GM18498 (cell line): Measurements from ENCODE around the gene CYBB.

Source experiments
- ATAC-seq: cut with Tn5 transposase; IDR thresholded peaks from one replicate; pipeline ENCODE4 v1.9.1; 2021; ENCODE audit warnings: mild to moderate bottlenecking, moderate library complexity; ENCODE audit not compliant: unreplicated experiment

CYBB gene

DNA sequence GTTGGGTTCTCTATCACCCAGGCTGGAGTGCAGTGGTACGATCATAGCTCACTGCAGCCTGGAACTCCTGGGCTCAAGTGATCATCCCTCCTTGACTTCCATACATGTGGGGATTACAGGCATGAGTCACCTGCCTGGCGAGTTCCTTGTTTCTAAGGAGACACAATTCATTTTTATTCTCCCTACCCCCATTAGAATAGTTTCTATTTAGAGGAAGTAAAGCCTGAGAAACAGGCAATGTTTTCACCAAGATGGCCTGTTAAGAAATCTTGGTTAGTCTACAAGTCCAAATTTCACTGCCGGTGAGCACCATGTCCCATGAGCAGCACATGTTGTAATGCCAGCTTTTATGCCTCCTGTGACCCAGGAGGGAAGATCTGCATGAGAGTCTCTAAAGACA lies 5.7 kb downstream of the CYBB start:
- ATAC-seq = no peak

DNA sequence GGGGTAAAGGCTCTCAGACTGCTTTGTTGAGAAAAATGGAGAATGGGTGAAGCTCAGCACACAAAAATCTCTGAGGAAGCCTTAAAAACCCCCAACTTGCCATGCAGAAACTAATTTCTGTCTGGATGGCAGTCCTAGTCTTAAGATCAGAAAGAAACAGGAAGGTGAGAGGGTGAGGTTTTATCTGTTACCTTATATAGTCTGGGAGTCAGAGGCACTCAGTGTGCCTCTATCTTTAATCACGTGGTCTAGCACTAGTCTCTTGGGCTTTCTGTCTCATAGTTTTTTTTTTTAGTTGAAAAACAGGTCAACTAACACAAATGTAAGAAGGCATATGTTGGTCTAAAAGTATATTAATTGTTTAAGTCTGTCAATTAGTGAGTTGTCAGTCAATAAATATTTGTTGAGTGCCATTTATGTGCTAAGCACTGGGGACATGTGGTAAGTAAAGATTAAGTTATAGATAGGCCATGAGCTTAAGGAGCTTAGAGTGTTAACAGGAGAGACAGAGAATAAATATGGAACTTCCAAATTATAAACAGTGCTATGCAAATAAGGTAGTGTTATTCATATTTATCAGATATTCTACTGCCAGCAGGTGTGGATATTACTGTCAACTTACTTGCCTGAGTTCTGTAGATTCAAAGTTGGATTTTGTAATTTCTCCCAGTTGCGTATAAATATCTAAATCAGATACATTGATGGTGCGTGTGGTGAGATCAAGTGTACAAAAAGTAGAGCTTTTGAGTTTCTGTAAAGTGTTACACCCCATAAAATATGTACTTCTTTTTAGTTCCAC lies 7.0 kb downstream of the CYBB start:
- peak; percentile 81 for ATAC-seq

DNA sequence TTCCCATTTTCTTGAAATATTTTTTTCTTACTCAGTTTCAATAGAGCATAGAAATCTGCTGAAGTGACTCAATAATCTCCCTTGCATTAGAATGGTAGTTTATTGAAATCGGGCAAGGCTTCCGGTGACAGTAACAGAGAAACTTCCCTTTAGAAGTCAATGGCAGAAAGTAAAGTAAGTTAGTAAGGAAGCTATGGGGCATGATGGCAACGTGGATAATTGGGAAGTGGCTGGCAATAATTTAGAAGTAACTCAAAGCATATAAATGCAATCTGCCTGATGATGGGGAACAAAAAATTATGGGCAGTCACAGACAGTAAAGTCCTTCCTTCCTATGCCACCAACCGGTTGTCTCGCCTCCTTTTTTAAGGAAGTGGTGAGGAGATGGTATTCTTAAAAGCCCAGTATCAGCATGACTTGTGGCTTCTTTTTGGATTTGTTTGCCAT lies 7.6 kb downstream of the CYBB start:
- peak; percentile 72 for ATAC-seq

DNA sequence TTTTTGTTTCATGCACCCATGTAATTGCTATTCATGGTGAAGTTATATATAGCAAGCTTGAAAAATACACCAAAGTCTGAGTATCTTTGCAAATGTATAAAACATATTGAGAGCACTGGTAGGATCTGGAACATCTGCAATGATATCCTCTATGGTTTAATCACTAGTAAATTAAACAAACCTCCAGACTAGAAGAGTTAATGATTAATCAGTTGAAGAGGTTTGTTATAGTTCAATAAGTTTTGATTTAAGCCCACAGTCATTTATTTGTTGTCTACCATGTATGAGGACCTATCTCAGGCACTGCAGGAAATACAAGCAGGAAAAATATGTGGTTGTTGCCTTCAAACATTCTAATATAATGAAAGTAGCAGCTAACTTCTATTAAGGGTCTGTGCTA lies 16.5 kb downstream of the CYBB start:
- no peak for ATAC-seq

DNA sequence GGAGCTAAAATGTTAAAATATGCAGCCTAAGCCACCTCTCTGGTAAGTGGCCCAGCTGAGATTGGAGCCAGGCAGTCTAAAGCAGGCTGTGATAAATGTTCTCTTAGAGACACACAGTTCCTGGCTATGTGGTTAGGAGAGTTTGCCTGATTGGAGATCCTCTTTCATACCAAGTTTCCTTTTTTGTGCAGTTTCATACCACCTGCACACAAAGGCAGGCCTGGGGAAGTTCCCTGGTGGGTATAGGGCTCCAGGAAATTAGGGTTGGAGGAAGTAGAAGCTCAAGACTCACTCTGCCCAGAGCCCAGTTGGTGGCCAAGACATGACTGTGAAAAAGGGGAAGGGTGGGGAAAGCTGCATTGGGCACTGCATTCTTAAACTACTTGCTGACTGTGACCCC lies 16.9 kb downstream of the CYBB start:
- ATAC-seq = peak; percentile 83

DNA sequence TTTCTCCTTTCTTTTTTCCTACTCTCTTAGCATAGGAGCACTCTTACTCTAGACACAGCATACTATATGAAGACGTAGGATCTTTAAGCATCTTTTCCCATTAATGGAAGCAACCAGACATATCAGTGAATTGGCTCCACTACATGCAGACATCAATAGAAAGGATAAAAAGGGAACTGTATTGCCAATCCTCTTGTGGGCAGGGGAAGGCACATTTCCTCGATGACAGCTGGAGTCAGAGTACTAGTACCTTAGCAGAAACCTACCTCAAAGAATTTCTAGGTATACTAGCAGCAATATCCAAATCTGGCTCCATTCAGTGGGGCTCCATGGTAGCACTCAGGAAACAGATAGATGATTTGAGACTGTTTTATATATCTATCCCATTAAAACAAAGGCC lies 20.1 kb downstream of the CYBB start:
- no peak for ATAC-seq

DNA sequence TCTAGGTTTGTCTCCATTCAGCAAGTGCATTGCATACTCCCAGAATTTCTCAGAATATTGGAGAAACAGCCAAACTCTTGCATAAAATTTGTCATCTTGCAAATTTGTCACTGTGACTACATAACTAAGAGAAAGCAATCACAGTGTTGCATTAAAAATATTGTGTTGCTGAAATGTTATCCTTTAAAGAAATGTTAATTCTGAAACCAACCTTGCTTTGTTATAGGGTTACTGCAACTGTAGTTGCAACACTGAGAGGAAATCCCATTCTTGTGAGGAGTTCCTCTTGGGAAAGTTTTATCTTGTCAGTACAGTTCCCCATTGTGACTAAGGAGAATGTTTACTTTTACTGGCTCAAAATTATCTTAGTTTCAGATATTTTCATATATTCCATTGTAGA lies 20.9 kb downstream of the CYBB start:
- ATAC-seq = no peak

DNA sequence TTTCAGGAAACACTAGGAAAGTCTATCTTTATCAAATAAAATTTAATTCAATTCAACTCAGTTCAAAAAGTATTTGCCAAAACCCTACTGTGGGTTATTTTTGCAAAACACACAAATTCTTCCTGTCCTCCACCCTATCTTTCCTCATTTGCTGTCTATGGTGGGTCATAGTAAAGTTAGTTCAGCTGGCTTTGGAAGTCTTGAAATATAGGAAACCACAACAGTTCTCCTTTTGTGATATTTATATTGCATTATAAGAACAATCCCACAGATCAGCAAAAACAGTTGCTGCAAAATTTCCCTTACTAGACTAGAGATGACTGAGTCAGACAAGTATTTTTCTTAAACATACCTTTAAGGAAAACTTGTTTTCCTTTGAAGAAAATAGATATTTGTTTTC lies 22.2 kb downstream of the CYBB start:
- ATAC-seq = no peak

DNA sequence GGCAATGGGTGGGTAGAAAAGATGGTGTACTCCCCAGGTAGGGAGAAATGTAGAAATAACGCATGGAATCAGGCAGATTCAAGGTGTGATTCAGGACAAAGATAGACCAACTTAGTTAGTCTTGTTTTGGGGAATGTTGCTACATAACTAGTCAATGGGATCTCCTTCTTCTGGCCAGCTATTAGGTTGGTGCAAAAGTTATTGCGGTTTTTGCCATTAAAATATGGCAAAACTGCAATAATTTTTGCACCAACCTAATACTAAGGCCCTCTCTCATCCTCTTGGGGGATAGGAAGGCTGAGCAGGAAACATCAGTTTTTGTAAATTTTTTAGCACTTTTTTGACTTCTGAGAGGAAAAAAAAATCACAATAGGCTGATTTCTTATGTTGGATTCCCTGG lies 23.2 kb downstream of the CYBB start:
- ATAC-seq = no peak

DNA sequence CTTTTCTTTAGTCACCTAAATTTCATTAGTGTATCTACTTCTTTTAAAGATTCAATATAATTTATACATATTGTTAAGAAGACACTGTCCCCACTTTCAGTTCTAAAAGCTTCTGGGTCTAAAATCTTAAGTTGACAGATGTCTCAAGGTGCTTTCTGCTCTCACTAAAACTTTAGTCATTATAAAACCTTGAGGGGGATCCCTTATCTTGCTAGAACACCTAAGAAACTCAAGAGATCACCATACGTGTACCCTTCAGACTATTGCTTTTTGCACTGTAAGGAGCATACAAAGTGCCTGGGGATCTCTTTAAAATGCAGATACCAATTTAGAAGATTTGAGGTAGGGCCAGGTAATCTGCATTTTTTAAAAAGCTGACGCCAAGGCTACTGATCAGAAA lies 30.1 kb downstream of the CYBB start:
- ATAC-seq = no peak

DNA sequence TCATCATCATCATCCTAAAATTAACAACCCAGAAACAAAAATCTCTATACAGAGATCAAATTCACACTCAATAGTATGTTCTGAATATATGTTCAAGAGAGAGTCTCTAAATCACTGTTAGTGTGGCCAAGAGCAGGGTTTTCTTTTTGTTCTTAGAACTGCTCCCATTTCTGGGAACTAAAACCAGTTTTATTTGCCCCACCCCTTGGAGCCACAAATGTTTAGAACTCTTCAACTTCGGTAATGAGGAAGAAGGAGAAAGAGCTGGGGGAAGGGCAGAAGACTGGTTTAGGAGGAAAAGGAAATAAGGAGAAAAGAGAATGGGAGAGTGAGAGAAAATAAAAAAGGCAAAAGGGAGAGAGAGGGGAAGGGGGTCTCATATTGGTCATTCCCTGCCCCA lies 32.3 kb downstream of the CYBB start:
- no peak for ATAC-seq

DNA sequence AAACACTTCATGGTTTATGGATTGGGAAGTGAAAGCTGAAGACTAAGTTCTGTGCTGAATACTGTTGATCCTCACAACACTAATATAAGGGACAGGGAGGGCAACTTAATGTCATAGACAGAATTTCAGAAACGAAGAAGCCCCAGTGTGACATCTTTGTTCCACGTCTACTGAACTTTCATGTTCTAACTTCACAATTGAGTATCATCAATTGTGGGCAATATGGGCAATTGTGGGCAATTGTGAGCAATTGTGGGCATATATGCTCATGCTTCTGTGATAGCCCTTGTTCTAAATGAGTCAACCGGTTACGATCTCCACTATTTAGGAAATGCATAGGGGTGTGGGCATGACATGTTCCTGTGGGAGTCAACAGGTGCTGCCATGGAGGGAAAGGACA lies 33.7 kb downstream of the CYBB start:
- ATAC-seq = no peak

DNA sequence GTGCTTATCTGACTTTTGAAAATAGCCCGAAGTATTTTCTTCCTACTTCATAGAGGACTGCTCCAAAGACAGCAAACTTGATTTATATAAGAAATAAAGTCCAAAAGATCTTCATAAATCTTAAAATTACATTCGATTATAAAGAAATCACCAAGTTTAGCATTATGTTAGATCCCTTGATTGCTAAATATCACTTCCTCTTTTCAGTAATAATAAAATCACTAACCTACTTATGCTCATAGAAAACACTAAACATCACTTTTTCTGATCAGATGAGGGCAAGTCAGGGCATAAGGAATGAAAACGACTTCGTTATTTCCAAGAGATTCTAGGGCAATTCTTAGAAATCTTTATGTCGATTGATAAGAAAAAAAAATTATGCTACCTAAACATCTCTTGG lies 35.5 kb downstream of the CYBB start:
- ATAC-seq = no peak

DNA sequence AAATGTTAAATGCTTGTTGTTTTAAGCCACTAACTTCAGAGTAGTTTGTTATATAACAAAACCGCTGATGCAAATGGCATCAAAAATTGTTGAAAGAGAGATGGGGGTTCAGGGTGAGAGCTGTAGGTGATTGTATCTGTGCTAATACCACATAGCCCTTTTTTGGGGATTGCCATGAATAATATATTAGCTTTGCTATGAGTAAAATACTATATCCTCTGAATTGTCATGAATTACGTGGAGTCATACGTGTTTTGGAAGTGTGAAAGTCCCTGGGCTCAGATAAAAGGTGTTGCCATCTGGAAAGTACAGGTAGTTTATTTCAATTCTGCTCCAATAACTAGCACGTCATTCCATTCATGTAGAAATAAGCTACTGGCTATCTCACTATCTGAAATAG lies 36.9 kb downstream of the CYBB start:
- peak; percentile 25 for ATAC-seq

DNA sequence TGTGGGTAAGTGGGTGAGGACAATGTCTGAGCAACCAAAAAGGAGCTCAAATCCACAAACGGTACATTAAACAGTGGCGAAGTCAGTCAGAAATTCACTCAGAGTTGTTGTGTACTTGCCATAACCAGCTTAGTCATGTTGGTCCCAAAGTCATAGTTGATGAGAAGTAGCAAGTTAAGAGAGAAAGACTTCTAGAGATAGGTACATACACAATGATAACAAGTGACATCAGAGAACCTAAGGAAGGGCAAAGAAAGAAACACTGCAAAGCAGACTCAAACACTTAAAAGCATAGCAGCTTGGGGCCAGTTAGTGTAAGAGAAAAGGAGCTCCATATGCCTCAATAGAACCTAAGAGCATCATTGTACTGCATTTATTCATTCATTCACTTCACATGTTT lies 37.3 kb downstream of the CYBB start:
- ATAC-seq = peak; percentile 19

DNA sequence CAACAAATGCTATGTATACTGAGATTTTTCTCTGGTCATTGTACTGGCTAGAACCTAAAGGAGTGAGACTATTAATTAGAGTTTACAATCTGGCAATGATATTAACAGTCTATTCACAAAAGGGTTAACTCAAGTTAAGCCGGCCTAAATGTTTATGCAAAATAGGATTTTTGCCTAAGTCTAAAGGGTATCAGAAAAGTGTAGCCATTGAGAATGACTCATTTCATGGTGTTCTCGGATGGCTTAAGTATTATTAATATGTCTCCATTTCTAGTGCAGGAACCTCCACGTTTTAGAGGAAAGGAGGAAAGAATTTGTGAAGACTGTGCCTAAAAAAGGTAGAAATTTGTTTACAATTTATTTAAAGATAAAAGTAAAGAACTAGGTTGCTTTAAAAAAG lies 37.7 kb downstream of the CYBB start:
- ATAC-seq = peak; percentile 48

DNA sequence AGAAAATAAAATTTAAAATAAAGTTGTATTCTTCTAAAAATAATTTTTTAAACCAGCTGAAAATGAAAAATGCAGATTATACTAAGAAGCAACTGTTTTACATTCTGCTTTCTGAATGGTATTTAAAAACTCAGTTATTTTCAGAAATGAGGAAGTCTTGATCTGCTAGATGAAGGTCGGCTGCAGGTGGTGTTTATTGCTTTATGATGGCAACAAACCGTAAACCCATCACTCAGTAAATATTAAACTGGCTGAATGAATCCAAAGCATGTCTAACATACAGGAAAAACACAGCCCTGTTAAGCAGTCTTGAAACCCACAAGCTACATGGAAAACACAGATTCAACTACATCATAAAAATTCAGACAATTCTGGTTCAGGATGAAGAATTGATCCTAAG lies 38.2 kb downstream of the CYBB start:
- peak; percentile 51 for ATAC-seq

DNA sequence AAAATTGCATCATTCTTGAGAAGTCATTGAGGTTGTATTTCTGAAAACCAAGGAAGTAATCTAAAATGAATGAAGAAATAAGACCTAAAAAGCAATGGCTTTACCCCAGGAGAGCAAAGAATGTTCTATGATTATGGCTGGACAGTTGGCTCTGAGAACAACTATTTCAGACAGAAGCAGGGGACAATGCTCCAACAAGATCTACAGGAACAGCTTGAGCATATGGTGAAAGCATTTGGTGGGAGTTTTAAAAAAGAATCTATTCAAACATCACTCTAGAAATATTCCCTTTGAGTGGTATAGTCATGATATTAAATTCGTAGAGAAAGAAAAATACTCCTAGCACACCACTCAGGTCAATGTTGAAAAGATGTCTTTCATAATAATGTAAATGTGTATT lies 40.8 kb downstream of the CYBB start:
- no peak for ATAC-seq

DNA sequence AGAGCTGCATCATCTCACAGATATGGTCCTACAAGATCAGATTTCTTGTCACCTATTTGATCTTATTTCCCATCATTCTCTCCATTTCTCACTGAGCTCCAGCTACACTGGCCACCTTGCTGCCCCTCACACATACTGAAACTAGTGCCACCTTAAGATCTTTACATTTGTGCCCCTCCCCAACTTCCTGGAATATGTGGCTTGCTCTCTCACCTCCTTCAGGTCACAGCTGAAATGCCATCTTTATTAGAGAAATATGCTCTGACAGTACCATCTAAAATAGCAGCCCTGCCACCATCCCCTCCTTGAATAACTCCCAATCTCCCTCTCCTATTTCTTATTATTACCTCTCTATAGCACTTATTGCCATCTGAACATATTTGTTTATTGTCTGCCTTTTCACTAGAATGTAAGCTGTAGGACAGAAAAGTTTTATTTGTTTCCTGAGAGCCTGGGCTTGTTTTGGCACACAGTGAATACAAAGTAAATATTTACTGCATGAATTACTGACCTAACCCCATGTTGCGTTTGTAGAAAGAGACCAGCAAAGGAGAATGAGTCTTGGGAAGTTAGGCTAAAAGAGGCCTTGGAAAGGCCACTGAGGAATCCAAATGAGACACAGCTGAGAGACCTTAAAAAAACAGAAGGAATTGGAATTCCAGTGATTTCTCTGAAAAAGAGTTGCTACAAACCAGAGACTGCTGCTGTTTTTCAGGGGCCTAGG lies 44.8 kb downstream of the CYBB start:
- ATAC-seq = no peak

DNA sequence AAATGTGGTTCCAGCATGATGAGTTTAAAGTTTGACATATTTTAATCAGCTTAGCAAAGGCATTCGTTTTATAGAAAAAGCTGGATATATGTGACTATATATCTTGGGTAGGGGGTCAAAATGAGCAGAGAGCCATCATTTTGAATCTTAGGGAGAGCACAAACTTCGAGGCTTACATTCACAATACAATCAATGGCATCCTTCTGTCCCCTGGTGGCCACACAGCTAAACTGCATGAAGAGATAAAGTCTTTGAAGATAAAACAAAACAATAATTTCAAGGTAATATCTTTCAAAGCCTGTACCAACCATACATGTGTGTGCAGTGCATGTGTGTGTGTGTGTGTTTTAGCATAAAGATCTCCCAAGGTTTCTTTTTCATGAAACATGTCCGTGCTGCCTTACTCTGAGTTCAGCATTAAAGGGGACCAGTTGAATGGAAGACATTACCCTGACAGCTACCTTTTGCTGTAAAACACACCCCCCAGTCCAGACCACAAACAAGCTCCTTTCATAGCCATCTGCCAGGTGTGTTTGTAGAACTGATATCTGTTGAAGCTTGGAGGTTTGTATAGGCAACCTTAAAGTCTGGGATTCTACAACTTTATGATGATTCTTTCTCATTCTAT lies 45.5 kb downstream of the CYBB start:
- ATAC-seq = peak; percentile 75

DNA sequence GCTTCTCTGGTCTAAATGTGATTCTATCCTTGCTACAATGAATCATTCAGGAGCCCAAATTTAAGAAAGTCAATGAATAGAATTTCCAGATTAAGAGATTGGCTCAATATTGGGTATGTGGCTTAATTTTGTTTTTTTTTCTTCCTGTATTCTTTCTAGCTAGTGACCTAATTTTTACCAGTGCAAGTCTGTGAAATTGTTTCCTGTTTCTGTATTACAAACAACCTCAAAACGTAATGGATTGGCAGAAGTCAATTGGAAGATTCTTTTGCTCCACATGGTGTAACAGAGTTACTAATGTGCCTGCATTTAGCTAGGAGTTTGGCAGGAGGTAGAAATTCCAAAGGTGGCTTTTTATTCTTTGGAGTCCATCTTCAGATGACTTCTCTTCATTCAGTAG lies 49.9 kb downstream of the CYBB start:
- ATAC-seq = no peak

DNA sequence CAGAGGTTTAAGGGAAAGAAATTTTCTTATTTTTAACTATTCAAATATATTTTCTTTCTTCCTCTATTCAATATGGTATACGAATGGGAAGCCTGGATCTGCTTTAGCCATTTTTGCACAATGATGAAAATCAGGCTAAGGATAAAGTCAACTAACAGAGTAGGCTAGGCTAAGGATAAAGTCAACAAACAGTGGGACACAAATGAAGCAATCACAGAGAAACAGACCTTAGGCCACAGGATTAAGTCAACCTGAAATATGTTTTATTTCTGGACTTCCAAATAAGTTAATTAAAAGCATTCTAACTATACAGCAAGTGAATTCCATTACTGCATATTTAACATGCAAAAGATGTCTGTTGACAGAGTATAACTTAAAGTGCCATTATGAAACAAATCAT lies 50.5 kb downstream of the CYBB start:
- ATAC-seq = no peak
